Ishikawa (cell line): ENCODE results near the gene KRTAP3-3.

Source experiments
- CEBPB ChIP-seq: IDR thresholded peaks from 2 replicates; pipeline ENCODE4 v1.6.1; 2012
- CREB1 ChIP-seq: IDR thresholded peaks from 2 replicates; pipeline ENCODE4 v1.6.1; 2012; ENCODE audit warnings: low read depth
- EGR1 ChIP-seq: IDR thresholded peaks from 2 replicates; pipeline ENCODE4 v1.6.1; 2012
- EP300 ChIP-seq: IDR thresholded peaks from 2 replicates; pipeline ENCODE4 v1.6.1; 2012; ENCODE audit warnings: borderline replicate concordance
- FOXM1 ChIP-seq: IDR thresholded peaks from 2 replicates; pipeline ENCODE4 v1.6.1; 2012; ENCODE audit warnings: low read depth, borderline replicate concordance
- NFIC ChIP-seq: IDR thresholded peaks from 2 replicates; pipeline ENCODE4 v1.6.1; 2012
- RAD21 ChIP-seq: IDR thresholded peaks from 2 replicates; pipeline ENCODE4 v1.6.1; 2012; ENCODE audit warnings: low read depth
- TAF1 ChIP-seq: IDR thresholded peaks from 2 replicates; pipeline ENCODE4 v1.6.1; 2012; ENCODE audit warnings: low read depth, mild to moderate bottlenecking
- TCF12 ChIP-seq: IDR thresholded peaks from 2 replicates; pipeline ENCODE4 v1.6.1; 2012; ENCODE audit warnings: low read depth
- YY1 ChIP-seq: IDR thresholded peaks from 2 replicates; pipeline ENCODE4 v1.6.1; 2012; ENCODE audit warnings: low read depth
- TF ChIP-seq, protein P1 (sequence below): IDR thresholded peaks from 2 replicates; pipeline ENCODE4 v1.6.1; 2012
- TF ChIP-seq, protein P2 (sequence below): IDR thresholded peaks from 2 replicates; pipeline ENCODE4 v1.6.1; 2012
- TF ChIP-seq, protein P3 (sequence below): IDR thresholded peaks from 2 replicates; pipeline ENCODE4 v1.6.1; 2012; ENCODE audit warnings: low read depth, mild to moderate bottlenecking

DNA sequence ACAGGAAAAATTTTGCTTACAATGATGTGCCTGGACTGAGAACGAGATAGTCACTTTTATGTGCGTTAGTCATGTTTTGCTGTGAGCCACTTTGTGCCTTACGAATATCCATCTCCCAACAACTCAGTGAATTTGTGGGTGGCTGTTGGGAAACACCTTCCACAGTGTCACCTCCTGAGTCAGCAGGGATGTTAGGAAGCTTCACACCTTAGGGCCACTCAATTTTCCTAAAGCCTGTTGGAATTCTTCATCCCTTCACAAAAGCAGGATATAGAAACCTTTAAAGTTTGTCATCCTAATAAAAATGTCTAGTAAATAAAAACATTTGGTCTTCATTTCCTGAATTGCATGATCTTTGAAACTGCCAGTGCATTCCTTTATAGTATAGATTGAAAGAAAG lies 19.2 kb upstream of the KRTAP3-3 start:
- TF ChIP-seq, protein P1, sequence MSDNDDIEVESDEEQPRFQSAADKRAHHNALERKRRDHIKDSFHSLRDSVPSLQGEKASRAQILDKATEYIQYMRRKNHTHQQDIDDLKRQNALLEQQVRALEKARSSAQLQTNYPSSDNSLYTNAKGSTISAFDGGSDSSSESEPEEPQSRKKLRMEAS = no peak
- no peak for TF ChIP-seq EP300
- TF ChIP-seq YY1 = no peak
- no peak for TF ChIP-seq TAF1
- TF ChIP-seq, protein P2, sequence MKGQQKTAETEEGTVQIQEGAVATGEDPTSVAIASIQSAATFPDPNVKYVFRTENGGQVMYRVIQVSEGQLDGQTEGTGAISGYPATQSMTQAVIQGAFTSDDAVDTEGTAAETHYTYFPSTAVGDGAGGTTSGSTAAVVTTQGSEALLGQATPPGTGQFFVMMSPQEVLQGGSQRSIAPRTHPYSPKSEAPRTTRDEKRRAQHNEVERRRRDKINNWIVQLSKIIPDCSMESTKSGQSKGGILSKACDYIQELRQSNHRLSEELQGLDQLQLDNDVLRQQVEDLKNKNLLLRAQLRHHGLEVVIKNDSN = no peak
- TF ChIP-seq TCF12 = no peak
- no peak for TF ChIP-seq RAD21
- no peak for TF ChIP-seq CREB1
- no peak for TF ChIP-seq NFIC
- no peak for TF ChIP-seq CEBPB
- TF ChIP-seq, protein P3, sequence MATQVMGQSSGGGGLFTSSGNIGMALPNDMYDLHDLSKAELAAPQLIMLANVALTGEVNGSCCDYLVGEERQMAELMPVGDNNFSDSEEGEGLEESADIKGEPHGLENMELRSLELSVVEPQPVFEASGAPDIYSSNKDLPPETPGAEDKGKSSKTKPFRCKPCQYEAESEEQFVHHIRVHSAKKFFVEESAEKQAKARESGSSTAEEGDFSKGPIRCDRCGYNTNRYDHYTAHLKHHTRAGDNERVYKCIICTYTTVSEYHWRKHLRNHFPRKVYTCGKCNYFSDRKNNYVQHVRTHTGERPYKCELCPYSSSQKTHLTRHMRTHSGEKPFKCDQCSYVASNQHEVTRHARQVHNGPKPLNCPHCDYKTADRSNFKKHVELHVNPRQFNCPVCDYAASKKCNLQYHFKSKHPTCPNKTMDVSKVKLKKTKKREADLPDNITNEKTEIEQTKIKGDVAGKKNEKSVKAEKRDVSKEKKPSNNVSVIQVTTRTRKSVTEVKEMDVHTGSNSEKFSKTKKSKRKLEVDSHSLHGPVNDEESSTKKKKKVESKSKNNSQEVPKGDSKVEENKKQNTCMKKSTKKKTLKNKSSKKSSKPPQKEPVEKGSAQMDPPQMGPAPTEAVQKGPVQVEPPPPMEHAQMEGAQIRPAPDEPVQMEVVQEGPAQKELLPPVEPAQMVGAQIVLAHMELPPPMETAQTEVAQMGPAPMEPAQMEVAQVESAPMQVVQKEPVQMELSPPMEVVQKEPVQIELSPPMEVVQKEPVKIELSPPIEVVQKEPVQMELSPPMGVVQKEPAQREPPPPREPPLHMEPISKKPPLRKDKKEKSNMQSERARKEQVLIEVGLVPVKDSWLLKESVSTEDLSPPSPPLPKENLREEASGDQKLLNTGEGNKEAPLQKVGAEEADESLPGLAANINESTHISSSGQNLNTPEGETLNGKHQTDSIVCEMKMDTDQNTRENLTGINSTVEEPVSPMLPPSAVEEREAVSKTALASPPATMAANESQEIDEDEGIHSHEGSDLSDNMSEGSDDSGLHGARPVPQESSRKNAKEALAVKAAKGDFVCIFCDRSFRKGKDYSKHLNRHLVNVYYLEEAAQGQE = no peak
- no peak for TF ChIP-seq EGR1
- TF ChIP-seq FOXM1 = no peak
